ENCODE data around the gene SLC25A22. TPM values are rescaled to one million over a fixed set of nuclear protein-coding genes. Genes with fewer than 3 reads are reported as not detected.
A peak's percentile ranks its signal among the peaks of the same experiment; 100 is the strongest.

Gene SLC25A22
- total RNA-seq, 1 experiment from 2014 or later: 32.7 TPM

DNA sequence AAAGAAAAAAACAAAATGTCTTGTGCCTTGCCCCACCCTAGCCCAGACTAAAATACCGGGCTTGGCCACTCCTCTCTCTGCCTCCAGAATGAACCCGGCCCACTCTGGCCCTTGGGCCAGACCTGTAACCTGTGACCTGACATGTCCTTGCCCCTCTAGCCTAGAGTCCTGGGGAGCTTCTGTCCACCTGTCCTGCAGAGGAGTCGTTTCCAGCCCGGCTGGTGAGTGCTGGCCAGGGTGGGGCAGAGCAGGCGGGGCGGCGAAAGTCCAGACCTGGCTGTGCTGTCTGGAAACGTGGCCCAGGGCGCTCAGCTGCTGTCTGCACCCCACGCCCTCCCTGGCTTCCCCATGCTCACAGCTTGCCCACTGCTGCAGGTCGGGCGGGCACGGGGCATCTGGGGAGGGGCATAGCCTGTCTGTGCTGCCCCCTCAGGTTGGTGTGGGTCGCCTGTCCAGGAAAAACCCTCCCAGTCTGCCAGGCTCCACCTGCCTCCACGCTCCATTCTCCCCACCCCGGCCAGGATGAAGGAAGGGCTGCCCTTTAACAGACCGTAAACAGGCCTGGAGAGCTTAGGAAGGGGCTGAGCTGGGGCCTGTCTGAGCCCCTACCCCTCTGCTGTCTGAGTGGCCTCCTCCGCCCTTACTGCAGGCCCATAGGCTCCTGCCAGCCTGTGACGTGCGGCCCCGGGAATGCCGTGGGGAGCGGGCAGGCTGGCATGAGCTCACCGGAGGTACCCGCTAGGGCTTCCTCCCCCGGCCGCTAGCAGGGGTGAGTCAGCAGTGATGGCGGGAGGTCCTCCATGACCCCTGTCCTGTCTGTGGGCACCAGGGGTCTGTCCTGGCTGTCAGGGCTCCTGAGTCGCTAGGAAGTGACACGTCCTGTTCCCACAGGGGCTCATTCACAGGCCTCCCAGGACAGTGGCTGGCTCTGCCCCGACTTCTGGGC lies 36.6 kb upstream of the SLC25A22 start:
- Histone ChIP-seq H3K4me1 (ENCODE audit: insufficient read depth, low read length) (peaks cover 24% of the 10 kb centered on the region), H4K20me1 (ENCODE audit: low read length) (peaks cover 16% of the 10 kb centered on the region), H3K9ac (ENCODE audit: low read length) (peak overlapping the region; percentile 94), H3K9me2 (replicated peaks; ENCODE audit: low read length) (no peaks in the 10 kb centered on the region), H3F3A (ENCODE audit: low read length, unreplicated experiment) (peaks cover 9% of the 10 kb centered on the region), H3K4me3 (ENCODE audit: low read length) (peak overlapping the region; percentile 73), H3K36me3 (ENCODE audit: low read depth, low read length) (peaks cover 34% of the 10 kb centered on the region), H3K9me3 (ENCODE audit: low read length) (no peaks in the 10 kb centered on the region), H2AFZ (ENCODE audit: low read length) (no peak overlapping the region), H3K79me2 (ENCODE audit: low read length) (peaks cover 58% of the 10 kb centered on the region), H3K27me3 (ENCODE audit: low read length) (no peaks in the 10 kb centered on the region), H3K27ac (ENCODE audit: low read length) (peak overlapping the region; percentile 91), H3K4me2 (ENCODE audit: low read length) (peak overlapping the region; percentile 99)
- DNase-seq: peak; percentile 94
- intact Hi-C loops (cut with micrococcal nuclease): no loop called here
- CTCF ChIA-PET: interaction anchor here (0.5 to 1.0 kb wide), 3 partner anchors 24 to 94 kb away, joined by 3 to 10 read pairs (median 3); no protein-coding TSS in a partner anchor
- TSS peak; percentile 65 for BruUV-seq (replicated peaks)
- TF ChIP-seq EZH2phosphoT487 (IDR thresholded peaks at IDR 0.05; ENCODE audit: borderline replicate concordance, low read length) (no peak), EZH2 (IDR thresholded peaks at IDR 0.05; ENCODE audit: low read length, unreplicated experiment) (no peak)
- TF ChIP-seq, protein P1, sequence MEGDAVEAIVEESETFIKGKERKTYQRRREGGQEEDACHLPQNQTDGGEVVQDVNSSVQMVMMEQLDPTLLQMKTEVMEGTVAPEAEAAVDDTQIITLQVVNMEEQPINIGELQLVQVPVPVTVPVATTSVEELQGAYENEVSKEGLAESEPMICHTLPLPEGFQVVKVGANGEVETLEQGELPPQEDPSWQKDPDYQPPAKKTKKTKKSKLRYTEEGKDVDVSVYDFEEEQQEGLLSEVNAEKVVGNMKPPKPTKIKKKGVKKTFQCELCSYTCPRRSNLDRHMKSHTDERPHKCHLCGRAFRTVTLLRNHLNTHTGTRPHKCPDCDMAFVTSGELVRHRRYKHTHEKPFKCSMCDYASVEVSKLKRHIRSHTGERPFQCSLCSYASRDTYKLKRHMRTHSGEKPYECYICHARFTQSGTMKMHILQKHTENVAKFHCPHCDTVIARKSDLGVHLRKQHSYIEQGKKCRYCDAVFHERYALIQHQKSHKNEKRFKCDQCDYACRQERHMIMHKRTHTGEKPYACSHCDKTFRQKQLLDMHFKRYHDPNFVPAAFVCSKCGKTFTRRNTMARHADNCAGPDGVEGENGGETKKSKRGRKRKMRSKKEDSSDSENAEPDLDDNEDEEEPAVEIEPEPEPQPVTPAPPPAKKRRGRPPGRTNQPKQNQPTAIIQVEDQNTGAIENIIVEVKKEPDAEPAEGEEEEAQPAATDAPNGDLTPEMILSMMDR (conservative IDR thresholded peaks at IDR 0.05; ENCODE audit: low read depth, low read length): 0 out of 2 replicates have a peak, but pooled peaks have one; percentile 13
- POLR2A ChIA-PET (ENCODE audit: unreplicated experiment): interaction anchor here (0.6 to 2.1 kb wide), 4 partner anchors 9 to 59 kb away, joined by 4 to 16 read pairs (median 13); partner anchors contain the start of genes PNPLA2 and TSPAN4
- ATAC-seq: peak; percentile 62

DNA sequence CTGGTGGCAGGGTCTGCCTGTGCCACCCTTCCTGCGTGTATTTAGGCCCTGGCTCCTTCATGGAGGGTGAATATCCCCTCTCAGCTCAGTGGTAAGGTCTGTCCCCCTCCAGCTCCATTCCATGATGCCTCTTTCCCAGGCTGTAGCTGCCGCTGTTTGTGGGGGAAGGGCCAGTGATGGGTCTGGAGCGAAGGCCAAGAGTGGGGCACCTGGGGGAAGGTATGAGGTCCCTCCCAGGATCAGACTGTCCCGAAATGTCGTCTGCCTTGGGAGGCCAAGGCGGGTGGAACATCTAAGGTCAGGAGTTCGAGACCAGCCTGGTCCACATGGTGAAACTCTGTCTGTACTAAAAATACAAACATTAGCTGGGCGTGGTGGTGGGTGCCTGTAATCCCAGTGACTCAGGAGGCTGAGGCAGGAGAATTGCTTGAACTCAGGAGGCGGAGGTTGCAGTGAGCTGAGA lies 35.8 kb upstream of the SLC25A22 start:
- Histone ChIP-seq H3K27me3 (ENCODE audit: low read length) (no peaks in the 10 kb centered on the region), H3K4me1 (ENCODE audit: insufficient read depth, low read length) (peaks cover 24% of the 10 kb centered on the region), H3K4me2 (ENCODE audit: low read length) (peak overlapping the region; percentile 99), H3K9ac (ENCODE audit: low read length) (peak overlapping the region; percentile 94), H3K79me2 (ENCODE audit: low read length) (peaks cover 56% of the 10 kb centered on the region), H3K9me3 (ENCODE audit: low read length) (no peaks in the 10 kb centered on the region), H3F3A (ENCODE audit: low read length, unreplicated experiment) (peaks cover 1% of the 10 kb centered on the region), H3K4me3 (ENCODE audit: low read length) (peak overlapping the region; percentile 73), H3K9me2 (replicated peaks; ENCODE audit: low read length) (no peaks in the 10 kb centered on the region), H4K20me1 (ENCODE audit: low read length) (peaks cover 8% of the 10 kb centered on the region), H3K36me3 (ENCODE audit: low read depth, low read length) (peaks cover 27% of the 10 kb centered on the region), H3K27ac (ENCODE audit: low read length) (peak overlapping the region; percentile 91), H2AFZ (ENCODE audit: low read length) (no peak overlapping the region)
- ChIA-PET CTCF (no interaction called here), POLR2A (ENCODE audit: unreplicated experiment) (interaction anchor here (0.6 to 2.1 kb wide), 3 partner anchors 10 to 58 kb away, joined by 12 to 16 read pairs (median 14); partner anchors contain the start of genes PNPLA2 and TSPAN4)
- intact Hi-C loops (cut with micrococcal nuclease): no loop called here
- no peak for TF ChIP-seq EZH2phosphoT487 (IDR thresholded peaks at IDR 0.05; ENCODE audit: borderline replicate concordance, low read length)
- no peak for TF ChIP-seq EZH2 (IDR thresholded peaks at IDR 0.05; ENCODE audit: low read length, unreplicated experiment)
- TF ChIP-seq, protein P1 (conservative IDR thresholded peaks at IDR 0.05; ENCODE audit: low read depth, low read length): no peak
- no TSS peak for BruUV-seq (replicated peaks)
- no peak for ATAC-seq
- DNase-seq: peak; percentile 18

All from PC-3 (cell line).